GM21576 (cell line): ENCODE results near the gene DGKG.

ENCODE experiments used
- ATAC-seq: cut with Tn5 transposase; IDR thresholded peaks from one replicate; pipeline ENCODE4 v1.9.1; 2021; ENCODE audit warnings: mild to moderate bottlenecking, moderate library complexity; ENCODE audit not compliant: unreplicated experiment

Gene DGKG

DNA sequence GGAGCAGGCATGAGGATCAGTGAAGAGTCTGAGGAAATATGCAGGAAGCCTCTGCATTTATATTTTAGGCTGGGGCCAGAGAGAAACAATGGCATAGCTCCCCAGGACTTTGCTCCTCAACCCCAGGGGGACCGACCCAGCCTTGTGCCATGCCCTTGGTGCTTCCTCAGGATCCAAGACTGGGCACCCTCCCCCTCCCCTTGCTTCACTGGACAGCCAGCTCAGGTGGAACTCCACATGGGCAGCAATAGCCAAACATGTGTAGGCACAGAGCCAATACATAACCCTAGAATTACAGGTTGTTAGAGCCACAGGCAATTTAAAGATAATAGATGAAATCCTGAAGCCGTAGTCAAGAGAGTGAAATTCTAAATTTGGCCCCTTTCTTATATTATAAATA, 180.1 kb downstream of the DGKG start:
- no peak for ATAC-seq

DNA sequence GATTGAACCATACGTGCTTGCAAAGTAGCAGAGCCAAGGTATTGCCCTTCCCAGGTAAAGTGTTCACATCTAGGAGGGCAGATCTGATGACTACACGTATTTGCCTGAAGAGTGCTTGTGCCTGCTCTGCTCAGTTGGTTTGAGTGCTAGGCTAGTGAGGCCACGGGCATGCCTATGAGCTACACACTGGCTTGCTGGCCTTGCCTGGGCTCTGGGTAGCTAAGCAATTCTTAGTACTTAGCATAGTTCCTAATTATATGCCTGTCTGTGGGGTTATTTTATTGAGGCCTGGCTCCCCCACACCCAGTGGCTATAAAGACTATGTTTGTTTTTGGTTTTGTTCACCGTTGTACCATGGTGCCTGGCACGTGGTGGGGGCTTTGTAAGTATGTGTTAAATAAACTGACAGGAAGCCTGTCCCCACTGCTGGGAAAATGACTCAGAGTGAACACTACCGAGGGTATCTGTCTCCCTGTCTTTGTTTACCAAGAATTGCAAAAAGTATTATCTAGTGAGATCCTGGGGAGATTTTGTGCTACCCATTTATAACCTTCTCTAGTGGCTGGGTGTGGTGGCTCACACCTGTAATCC, 181.0 kb downstream of the DGKG start:
- no peak for ATAC-seq

DNA sequence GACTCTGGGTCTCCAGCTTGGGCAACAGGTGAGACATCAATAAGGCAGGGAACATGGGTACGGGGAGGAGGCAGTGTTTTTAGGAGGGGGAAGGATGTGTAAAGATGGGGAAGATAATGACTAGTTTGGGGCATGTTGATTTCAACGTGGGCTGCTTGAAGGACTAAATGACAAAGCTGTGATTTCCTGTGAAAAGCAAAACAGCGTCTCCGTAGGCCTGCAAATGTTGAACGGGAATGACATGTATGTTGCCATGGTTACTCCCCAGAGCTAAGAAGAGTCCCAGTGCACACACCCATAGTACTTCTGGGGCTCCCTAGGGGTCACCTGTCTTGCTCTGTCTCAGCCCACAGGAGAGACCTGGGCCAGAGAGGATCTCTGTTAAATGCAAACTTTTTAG, 181.9 kb downstream of the DGKG start:
- no peak for ATAC-seq

DNA sequence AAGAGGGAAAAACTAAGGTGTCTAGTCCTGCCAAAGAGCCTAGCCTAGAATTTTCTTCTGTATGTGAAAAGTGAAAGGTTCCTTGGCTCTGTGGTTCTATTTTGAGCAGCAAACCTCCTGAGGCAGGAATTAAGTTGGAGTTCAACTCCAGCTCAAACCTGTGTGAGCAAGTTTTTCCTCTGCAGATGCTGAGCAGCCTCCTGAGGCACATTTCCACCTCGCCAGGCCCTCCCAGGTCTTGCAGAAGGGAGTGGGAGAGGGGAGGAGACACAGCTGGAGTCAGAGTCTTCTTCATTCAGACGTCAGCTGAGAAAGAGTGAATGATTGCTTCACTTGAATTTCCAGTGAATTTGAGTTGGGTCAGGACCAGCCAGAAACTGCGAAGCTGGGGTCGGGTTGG, 183.6 kb downstream of the DGKG start:
- no peak for ATAC-seq

DNA sequence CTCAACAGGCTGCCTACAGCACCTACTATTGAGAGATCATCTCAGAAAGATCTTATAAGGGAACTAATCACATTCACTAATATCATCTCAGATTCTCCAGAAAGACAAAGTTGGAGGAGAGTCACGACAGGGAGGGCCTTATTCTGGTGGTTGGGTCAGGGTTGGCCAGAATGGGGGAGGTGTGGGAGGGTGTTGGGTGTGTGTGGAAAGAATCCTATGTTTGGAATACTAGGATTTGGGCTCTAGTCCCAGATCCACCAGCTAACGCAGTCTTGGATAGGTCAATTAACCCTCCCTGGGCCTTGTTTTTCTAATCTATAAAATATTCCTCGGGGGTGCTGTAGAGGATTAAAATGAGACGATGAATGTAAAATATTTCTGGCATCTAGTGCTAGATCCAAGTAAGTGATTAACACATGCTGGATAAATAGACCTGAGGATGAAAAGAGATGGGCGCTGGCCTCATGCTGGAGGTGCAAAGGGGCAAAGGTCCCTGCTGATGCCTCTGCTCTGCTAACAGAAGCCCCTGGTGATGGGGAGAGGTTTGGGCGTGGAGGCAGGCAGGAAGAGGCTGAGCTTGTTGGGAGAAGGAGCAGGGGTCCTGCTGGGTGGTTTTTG, 185.6 kb downstream of the DGKG start:
- no peak for ATAC-seq

DNA sequence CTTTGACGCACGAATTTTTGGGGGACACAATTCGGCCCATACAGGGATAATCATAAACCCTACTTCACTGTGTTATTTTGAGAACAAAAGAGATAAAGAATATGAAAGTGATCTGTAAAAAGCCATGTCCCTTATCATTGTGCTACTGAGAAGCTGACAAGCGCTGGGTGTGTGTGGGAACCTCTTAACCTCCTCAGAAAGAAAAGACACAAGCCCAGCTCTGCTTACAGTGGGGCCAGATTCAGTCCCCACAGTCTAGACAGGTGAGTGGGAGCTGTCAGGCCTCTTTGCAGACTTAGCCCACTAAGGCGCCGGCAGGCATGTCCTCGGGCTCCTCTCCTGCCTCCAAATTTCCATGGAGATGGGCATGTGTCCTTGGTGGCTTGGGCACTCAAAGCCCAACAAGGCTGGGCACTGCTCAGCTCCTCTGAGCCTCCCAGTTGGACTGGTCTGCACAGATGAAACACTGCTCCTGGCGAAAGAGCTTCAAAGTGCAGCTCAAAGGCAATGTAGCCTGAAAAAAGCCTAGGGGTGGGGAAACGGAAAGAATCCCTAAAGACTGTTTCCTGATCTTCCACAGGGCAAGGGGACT, 188.7 kb downstream of the DGKG start:
- no peak for ATAC-seq

DNA sequence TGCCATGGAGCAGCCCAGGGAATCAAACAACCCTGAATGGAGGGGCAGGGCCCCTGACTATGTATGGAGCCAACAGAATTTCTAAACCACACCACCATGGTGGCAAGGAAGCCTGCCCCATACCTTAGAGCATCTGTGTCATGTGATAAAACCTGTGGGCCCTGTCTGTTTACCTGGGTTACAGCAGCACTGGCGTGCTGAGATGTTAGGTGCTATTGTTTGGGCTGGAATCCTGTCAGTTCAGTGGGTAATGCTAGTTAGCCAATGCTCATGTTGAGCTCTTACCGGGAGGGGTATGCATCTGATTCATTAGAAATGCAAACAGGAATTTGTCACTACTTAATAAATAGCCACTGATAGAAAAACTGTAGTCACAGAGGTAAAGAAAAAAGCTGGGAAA, 189.7 kb downstream of the DGKG start:
- ATAC-seq = no peak

DNA sequence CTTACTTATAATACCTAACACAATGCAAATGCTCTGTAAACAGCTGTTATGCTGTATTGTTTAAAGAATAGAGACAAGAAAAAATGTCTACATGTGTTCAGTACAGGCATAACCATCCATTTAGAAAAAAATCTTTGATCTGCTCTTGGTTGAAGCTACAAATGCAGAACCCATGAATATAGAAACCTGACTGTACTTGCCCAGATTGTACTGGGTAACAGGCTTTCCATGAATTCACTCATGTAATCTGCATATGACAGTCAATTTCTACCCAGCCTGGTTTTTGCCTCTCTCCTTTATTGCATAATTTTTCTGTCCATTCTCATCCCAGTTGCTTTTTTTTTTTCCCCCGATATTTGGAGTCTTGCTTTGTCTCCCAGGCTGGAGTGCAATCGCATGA, 190.5 kb downstream of the DGKG start:
- ATAC-seq = no peak

DNA sequence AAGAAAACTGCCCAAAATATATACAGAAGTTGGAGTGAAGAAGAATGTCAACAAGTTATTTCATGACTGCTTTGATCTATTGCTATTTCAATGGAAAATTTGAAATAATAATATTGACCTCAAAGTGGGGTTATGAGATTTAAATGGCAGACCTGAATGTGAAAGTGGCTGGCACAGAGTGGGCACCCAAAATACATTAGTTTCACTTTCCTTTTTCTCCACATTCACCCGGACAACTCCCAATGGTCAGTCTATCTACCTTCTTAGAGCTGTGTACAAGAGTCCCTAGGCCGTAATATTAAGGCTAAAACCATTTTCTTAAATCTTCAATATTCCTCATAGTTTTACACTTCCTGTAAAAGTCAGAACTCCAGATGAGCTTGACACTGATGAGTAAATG, 191.5 kb downstream of the DGKG start:
- ATAC-seq = no peak

DNA sequence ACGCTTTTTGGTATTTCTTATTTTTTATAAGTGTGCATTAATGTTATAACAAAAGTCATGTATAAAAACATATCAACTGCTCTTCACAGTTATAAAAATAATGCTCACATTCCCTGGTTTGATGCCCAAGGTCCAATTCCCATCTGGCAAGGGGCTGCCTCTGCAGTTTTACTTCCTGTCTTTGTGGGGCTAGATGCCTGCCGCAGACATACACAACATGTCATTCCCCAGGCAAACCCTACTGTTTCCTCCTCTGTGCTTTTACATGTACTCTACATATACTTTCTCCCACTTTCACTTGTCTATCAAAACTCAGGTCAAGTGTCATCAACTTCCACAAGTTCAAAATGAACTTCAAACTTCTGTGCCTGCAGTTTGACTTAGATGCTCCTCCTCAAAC, 192.7 kb downstream of the DGKG start:
- ATAC-seq = no peak

DNA sequence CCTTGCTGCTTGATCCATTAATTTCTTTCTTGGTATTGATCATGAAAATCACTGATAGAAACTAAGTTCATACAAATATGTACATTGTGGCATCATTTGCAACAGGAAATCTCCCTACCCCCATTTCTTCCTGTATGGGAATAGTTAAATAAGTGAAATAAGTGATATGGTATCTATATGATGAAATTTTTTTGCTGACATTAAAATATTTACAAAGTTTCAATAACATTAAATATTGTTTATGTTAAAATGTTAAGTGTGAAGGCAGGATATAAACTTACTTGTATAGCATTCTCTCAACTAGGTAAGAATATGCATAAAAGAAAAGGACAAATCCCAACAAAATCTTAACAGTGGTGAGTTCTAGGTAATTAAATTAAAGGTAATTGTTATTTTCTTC, 193.1 kb downstream of the DGKG start:
- ATAC-seq = no peak

DNA sequence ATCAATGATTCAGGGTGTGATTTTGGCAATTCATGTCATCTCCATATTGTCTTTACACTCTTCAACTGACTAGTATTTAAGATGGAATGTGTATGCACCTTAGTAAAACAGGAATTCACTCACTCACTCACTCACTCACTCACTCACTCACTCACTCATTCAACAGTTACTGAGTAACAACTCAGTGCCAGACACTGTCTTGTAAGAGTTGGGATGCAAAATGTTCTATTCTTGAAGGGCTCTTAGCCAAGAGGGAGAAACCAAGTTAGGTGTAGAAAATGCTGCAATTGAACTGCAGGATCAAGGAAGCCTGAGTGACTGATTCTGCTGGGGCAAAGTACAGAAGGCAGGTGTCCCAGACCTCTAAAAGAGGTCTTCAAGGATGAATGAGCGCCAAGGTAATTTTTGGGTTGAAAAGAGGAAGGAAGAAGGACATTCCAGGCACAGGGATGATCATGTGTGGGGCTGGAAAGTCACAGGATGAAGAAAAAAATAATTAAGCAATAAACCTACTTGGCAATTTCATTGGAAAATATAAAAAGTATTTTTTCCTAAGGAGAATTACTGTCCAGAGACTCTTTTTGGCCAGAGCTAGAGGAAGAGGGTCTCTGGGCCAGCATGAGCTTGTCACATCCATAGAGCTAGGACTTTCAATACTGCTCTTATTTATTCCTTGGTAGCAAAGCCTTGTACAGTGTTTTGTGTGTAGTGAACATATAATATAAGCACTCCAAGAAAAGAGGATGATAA, 194.2 kb downstream of the DGKG start:
- no peak for ATAC-seq

DNA sequence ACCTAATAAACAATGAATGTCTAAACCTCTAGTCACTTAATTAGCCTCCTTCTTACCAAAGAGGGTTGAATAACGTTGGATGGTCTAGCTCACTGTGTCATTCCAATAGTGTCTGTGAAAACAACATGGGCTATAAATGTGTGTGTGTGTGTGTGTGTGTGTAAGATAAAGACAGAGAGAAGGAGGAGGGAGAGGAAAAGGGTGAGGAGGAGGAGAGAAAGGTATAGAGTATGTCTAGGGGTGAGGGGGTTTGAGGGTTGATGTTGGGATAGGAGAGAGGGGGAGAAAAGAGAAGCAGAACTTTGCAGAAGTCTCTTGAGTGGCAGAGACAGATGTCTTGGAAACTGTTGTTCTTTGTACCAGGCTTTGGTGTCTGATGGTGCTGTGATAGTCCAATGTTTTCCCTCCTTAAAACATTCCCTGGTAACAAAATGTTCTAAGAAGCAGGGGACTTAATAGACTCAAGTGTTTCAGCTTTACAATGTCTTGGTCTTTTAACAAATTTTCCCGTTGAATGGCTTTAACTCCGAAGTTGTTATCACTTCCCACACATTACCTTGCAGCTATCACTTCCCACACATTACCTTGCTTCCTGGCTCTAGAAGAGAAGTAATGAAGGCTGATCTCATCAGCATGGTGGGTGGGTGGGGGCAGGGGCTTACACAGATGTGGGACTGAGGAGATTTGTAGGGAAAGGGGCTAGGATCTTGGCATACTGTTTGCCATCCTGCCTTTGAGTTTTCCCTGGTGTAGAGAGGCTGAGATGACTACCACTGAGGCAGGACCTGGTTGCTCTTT, 195.3 kb downstream of the DGKG start:
- ATAC-seq = no peak

DNA sequence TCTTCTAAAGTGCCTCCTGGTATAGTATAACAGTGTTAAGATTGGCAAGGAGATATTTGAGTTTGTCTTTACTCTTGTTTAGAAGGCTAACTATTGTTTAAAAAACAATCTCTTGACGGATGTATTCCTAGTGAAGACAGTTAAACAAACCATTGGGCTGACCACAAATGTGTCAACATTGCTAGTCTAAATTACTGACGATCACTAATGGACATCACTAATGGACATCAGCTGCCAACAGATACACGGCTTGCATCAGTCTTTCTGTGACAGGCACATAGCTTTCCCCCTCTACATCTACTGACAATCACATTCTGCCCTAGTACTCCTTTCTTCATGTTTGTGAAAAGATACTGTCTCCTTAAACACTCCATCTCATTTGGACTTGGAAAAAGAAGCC, 196.0 kb downstream of the DGKG start:
- no peak for ATAC-seq

DNA sequence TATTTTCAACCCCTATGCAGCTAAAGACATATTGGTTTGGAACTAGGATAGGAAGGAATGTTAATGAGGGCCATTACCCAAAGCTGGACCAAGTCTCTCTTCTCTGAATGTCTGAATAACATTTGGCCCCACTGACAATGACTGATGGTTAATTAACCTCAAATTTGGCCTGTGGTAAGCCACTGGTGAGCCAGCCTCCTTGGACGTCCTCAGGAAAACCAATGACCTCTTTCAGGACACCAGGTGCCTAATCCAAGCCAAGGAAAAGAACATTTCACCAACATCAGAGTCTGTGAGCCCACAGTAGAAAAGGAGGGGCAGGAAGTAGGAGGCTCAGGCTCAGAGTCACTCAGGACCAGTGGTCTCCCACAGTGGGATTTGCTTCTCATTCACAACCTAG, 196.7 kb downstream of the DGKG start:
- ATAC-seq = no peak

DNA sequence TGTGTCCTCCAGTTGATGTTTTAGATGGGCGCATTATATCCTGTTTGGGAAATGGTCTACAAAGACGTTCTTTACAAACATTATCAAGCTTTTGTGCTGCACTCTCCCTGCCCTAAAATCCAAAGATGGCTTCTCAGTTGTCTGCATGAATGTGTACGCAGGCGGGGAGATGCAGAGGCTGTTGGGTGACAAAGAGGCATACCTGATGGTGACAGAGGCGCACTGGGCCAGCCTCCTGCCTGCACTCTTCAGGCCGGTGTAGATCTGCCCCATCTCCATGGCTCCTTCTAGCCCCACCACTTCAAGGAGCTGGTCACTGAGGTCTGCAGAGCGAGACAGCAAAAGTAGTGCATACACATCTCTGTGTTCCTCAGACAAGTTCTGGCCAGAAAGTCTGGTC, 197.3 kb downstream of the DGKG start:
- no peak for ATAC-seq

DNA sequence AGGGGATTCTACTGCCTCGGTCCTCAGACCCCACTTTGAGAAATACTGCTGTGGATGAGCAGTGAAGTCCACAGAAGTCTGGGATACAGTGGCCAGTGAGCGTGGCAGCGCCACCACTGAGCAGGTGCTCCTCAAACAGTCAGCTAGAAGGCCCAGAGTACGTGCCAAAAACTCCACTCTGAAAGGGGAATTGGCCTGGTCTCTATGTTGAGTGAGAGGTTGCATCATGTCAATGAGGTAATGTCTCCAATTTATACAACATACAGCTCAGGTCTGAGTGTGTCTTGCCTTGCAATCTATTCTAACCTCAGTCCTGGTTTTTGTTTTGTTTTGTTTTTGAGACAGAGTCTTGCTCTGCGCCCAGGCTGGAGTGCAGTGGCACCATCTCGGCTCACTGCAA, 199.8 kb downstream of the DGKG start:
- ATAC-seq = no peak

DNA sequence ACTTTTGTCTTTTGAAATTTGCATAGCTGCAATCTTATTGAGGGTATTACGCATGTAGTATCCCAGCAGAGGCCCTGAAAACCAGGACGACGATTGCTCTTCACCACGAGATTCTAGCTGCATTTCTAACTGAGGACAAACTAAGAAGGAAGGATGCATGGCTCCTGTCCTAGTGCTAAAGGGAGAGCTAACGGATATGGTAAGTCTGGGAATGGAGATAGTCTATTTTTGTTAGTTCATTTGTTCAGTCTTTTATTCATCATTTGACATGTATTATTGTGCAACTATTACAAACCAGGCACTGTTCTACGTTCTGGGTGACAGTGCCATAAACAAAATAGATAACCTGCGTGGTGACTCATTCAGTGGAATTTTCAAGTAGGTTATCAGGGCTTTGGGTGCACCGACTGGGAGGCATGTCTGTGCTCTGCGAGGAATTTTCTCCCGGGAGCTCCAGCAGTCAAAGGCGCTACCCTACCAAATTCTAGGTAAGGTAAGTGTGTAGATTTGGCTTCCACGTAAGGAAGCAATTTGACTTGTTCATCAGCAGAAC, 201.3 kb downstream of the DGKG start:
- no peak for ATAC-seq

DNA sequence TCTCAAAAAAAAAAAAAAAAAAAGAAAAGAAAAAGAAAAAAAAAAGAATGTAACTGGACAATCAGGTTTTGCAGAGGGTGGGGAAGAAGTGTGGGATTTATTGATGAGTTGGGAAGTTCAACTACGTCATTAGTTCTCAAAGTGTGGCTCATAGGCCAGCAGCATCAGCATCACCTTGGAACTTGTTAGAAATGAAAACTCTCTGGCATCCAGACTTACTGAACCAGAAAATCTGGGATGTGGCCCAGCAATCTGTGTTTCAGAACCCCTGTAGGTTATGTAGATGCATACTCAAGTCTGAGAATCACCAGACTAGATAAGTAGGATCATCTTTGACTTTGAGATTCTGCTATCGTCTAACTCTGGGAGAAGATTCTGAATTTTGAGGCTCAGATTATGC, 207.4 kb downstream of the DGKG start:
- ATAC-seq = no peak

DNA sequence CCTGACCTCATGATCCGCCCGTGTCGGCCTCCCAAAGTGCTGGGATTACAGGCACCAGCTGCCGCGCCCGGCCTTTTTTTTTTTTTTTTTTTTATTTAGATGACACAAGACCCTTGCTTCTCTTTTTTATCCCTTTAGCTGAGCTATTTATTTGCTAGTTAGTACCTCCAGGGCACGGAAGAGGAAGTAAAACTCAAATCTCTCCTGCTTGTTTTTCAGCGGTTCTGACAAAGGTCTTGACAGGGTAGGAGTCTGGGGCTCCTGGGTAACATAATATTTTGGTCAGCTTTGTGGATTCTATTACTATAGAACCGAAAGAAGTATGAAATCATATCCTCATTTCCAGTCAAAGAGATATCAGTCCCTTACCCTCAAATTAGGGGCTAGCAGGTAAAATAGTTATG, 209.1 kb downstream of the DGKG start:
- ATAC-seq = peak; percentile 86

DNA sequence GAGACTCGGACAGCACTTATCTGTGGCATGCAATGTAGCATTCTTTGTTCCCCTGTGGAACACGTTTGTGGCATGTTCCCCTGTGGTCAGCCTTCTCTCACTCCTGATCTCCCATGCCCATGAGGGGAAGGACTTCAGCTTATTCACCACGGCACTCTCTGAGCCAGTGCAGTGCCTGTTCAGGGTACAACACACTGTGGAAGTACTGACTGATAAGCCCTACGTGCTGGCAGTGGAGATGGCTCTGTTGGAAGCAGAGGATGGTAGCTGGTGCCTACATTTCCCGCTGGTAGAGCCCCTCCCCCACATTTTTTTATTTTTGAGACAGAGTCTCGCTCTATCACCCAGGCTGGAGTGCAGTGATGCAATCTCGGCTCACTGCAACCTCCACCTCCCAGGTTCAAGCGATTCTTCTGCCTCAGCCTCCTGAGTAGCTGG, 209.7 kb downstream of the DGKG start:
- ATAC-seq = peak; percentile 8
